GM21447 (cell line): ENCODE measurements around the gene FBXO15.
A peak's percentile ranks its signal among the peaks of the same experiment; 100 is the strongest.

ENCODE experiments used
- ATAC-seq: cut with Tn5 transposase; IDR thresholded peaks from one replicate; pipeline ENCODE4 v1.9.1; 2021; ENCODE audit not compliant: unreplicated experiment

FBXO15 gene, protein sequence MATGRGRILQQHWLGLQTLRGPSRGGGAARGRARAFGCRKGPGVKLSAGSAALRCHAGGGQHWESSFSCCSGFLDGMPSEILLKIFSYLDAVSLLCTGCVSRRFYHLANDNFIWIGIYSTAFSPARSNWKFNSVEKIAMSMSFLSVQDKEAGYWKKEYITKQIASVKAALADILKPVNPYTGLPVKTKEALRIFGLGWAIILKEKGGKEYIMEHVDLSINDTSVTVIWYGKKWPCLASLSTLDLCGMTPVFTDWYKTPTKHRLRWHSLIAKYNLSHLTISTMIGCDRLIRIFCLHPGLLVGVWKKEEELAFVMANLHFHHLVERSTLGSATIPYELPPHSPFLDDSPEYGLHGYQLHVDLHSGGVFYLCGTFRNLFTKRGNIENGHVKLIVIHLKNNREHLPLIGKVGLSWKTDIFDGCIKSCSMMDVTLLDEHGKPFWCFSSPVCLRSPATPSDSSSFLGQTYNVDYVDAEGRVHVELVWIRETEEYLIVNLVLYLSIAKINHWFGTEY

DNA sequence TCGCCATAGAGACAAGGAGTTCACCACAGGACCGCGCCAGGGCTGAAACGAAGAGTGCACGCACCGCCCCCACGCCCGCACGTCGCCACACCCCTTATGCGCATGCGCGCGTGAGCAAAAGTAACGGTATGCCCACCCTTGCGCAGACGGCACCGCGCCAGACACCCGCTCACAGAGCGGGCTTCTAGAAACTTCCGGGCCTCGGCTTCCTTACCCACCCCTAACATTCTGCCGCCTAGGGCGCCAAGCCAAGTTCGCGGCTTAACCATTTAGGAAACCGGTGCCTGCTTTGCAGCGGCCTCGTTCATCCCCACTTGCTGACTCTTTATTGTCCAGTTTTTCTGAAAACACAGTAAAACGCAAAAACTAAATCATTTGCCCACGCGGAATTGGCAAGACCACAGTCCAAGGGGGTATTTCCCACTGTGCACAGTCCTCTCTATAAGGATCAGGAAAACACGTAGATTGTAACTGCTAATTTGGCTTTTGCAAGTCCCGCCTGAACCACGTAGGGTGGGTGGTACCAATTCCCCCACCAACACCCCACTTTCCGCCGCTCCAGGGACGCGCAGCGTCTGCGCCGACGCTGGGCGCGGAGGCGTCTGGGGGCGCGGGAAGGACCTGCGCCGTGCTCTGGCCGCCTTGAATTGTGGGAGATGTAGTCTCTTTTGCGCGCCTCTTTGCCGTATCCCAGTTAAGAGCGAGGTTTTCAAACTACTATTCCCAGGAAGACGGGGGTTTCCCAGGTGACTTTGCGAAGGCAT is at the start of gene FBXO15, which contains the start of gene TIMM21:
Gene FBXO15, minus strand, starts transcription at position 56 of the 764 bp plus-strand sequence. Its CDS starts 49 bp downstream, at position 7.
Gene TIMM21, plus strand, starts transcription at position 745 of the 764 bp plus-strand sequence. CDS start 286 bp downstream, outside the sequence.
- peak; percentile 92 for ATAC-seq

DNA sequence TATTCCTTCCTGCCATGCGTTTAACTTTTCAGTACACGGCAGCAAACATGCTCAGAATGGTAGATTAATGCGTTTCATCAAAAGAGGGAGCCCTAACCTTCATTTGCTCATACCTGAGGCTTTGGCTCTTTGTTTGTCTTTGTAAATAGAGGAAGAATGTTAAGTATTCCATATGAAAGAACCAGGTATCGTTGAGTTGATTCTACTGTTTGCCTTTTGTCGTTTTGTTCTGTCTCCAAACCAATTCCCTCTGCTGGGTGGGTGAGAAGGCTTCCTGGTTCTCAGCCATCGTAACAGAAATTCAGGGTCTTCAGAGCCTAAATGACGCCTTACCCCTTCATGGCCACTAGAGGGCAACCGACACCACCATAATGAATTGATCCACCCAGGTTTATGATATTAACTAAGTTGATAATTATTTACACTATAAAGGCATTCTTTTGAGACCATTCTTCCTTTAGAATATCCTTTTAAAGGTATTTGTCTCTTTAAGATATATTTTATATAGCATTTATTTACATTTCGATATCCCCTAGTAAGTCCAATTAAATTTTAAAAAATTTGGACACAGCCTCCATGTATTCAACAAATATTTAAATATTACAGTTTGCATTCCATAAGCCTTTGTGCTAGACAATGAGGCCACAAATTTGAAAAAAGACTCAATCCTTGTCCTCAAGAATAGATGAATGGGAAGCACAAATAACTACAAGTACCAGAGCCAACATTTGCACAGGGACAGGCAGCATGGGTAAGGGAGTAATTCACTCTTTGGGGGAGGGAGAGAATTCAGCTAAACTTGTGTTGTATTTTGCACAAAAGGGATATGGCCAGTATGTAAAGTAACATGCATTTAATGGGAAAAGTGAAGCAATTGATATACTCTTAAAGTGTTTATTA is 48.8 kb upstream of the FBXO15 start:
- ATAC-seq = peak; percentile 88

DNA sequence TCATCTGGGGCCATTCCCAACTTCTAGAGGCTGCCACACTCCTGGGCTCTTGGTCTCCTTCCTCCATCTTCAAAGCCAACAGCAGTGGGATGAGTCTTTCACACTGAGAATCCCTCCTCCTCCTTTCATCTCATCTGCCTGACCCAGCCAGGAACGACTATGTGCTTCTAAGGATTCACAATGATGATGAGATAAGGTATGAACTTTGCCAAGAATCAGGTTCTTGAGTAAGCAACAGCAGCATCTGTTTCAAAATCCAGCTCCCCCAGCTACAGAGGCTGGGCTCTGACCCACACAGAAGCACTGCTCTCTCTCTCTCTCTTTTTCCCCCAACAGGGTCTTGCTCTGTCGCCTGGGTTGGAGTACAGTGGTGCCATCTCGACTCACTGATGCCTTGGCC is 47.1 kb upstream of the FBXO15 start:
- ATAC-seq = no peak

DNA sequence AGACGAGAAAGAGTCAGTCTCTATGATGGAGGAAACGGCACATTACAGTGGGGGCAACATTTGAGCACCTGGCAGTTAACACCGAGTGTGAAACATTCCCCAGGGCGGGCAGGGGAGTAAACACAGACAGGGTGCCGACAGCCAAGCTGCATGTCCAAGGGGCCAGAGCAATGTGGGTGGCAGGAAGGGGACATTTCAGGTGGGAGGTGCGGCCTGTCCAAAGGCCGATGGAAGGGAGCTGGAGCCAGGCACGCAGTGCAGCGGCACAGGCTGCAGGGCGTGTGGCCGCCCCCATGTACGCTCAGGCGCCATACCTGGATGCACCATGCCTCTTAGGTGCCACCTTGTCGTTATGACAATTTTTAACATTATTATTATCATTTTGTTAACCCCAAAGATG is 43.9 kb upstream of the FBXO15 start:
- ATAC-seq = no peak

DNA sequence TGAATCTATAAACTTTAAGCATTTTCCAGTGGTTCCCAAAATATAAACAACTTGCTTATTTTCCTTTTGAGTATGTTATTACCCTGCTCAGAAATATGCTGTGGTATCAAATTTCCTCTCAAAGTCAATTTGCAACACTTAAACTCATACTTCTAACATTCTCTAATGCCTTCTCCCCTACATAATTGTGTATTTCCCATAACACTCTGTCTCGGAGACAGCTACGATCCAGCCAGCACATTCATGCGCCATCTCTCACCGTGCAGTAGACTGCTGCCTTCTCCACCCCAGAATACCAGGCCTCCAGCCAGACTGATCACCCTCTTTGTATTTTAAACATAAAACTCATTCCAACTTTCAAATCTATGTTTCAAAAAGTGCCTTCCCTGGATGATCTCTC is 42.5 kb upstream of the FBXO15 start:
- no peak for ATAC-seq

DNA sequence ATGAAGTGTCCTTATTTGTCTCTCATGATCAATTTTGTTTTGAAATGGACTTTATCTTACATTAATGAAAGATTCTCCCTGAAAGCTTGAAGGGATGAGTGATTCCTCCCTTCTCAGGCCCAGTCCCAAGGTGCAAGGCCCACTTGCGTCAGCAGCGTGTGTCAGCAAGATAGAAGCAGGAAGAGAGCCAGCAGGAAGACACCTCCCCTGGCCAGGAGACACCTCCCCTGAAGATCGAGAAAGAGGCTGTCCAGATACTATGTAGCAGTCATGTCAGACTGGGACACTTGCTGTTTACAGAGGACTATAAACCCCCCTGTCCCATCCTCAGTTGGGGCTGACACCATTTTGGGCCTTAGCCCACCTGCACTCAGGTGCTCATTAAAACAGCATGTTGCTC is 39.0 kb upstream of the FBXO15 start:
- no peak for ATAC-seq

DNA sequence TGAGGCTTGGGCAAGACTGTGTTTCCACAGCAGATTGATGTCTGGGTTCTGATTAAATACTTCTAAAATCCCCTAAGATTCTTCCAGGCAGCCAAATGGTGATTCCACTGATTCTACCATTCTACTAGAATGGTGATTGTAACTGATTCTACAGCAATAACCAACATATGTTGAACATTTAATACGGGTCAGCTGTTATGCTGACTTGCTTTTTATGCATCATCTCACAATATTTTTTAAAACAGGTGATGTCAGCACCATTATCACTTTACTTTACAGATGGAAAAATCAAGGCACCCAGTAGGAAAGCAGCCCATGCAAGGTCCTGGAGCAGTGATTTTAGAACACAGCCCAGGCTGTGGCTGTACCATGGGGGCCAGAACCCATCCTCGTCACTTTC is 38.2 kb upstream of the FBXO15 start:
- no peak for ATAC-seq

DNA sequence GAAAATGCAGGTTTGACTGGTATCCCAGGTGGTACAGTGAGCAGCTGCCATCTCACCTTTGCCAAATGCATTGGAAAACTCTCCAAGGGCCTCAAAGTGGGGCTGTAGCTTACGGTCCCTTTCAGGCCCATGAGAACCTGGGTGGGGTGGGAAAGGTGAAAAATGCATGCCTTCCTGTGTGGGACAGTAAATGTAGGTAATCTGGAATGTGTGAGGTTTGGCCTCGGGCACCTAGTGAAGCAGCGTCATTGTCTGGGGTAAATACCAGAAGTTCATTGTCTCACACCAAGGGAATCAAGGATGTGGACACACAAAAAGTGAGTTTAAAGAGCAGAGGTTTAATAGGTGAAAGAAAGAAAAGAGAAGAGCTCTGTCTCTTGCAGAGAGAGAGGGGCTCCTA is 37.2 kb upstream of the FBXO15 start:
- no peak for ATAC-seq

DNA sequence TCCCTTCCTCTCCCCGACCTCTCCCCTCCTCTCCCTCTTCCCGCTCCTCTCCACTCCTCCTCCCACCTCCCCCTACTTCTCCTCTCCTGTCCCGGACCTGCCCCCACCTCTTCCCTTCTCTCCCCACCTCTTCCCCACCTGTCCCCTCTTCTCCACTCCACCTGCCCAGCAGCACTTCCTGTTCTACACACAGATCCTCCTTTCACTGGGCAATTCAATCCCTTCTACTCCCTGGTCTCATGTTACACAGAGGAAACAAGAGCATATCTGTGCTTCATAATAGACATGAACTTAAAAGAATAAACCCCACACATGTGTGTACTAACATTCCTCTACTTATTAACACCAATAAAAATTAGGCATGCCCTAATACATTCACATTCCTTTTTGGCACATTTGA is 35.5 kb upstream of the FBXO15 start:
- ATAC-seq = no peak

DNA sequence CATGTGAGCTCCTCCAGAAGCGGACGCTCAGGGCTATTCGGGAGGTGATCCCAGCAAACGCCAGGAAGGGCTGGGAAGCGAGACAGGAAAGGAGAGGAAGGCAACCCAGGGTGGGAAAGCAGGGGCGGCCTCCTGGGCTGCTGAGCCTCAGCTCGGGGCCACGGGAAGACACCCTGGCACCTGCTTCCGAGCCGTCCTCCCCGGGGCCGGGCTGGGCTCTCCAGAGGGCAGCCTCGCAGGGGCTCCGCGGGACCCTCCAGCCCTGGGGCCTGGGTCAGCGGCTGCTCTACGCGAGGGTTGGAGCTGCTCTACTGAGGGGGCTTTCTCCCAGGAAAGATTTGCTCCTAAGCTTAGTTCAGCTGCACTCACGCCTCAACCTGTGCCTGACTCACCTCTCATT is 34.7 kb upstream of the FBXO15 start:
- ATAC-seq = no peak

DNA sequence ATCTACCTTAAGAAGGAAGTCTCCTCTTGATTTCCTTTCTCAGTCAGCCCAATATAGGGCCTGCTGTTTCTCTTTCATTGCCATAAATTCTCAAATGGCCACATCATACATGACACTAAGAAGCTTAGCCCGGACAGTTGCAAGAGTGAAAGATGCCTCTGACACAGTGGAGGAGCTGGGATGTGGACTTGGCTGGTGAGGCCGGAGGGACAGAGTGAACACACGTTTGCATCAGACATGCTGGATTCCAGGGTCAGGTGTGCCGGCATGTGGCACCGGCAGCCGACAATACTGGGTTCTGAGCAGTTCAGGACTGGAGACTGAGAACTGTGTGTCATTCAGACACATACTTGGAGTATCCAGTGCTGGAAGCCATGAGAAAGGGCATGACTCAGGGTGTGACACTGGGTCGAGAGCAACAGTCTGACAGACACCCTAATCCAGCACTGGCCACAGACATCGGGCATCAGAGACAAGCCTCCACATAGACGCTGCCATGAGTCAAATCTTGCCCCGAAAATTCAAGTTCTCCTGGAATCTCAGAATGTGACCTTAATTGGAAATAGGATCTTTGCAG is 32.1 kb upstream of the FBXO15 start:
- ATAC-seq = no peak

DNA sequence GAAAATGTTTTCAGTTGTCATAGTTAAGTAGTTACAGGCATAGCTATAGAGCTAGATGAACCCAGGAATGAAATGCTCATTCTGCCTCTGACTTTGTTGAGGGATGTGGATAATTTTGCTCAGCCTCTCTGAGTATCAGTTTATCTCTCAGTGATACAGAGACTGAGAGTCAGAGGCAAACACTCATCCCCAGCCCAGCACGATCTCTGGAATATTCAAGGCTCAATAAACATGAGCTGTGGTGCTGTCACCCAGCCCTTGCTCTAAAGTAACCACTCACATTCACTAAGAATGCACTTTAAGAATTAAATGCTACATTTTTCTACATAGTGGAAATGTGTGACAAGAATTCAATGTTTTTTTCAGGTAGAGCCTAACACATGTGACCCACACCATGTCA is 31.2 kb upstream of the FBXO15 start:
- no peak for ATAC-seq

DNA sequence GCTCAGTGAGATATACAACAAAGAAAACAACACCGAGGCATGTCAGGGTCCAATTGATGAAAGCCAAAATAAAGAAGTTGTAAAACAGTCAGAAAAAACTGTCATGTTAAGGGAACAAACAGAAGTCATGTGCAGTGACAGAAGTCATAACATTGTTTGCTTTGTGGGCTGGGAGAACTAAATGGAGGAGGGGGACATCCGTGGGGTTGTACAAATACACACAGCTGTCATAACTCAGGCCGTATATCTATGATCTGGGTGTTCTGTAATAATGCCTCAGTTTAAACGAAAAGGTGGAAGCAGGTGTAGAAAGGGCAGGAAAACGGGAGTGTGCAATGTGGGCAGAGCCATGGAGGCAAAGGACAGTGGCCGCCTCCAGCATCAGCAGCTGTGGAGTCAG is 28.0 kb upstream of the FBXO15 start:
- ATAC-seq = no peak

DNA sequence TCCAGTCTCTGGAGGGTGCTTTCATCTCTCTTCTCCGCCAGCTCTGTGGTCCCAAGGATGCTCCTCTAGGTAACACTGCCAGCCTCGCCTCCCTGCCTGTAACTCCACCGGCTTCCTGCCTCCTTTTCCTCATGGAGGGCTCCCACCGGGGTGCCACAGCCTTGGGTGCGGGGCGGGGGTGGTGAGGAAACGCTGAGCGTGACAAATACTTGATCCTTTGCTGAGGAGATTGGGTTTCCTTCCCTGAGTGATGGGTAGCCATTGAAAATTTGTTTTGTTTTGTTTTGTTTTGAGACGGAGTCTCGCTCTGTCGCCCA is 25.8 kb upstream of the FBXO15 start:
- ATAC-seq = no peak

DNA sequence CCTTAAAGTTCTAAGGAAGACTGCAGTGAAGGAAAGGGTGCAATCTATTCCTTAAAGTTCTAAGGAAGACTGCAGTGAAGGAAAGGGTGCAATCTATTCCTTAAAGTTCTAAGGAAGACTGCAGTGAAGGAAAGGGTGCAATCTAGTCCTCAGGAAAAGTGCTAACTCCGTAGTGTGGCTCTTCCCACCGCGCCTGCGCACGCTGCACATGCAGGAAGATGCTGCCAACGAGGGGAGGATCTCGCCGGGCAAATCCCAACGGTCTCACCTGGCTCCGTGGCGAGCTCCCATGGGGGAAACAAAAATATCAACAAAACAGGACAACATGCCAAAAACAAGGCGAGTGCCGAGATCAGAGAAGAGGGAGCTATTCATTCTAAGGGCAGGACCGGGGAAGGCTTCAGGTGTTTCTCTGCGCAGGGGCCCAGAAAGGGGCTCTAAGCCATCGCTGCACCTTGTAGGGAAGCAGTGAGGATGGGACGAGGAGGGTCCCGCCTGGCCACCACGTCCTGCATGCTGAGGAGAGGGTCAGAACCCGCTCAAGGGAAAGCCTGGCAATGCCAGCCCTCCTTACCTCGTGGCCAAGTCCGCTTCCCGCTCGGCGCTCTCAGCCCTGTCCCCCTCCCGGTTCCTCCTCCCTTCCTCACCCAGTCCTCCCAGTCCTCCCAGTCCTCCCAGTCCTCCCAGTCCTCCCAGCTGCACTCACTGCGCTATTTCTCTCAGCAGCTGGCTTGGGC is 25.2 kb upstream of the FBXO15 start:
- ATAC-seq = no peak

DNA sequence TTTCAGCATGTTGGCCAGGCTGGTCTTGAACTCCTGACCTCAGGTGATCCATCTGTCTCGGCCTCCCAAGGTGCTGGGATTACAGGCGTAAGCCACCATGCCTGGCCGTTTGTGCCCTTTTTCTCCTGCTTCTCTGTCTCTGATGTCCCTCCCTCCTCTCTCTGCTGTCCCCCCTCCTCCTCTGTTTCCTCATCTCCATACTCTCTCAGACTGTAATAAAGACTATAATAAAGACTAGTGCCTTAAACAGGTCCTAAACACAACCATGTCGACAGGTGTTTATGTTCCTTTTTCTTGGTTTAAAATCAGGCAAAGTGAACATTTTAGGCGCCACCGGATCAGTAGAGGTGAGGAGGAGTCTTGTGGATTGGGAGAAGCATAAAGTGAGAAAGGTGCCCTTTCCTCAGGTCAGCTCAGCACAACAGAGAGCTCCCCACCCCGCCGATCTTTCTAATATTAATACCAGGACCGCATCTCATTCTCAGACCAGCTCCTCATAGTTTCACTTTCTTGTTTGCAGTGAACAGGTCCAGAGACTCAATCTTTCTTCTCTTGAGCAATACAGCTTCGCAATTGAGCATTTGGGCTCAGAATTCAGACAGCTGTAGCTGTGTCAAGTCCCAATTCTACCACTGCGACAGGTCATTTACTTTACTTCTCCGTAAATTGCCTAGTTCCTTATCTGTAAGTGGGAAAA is 24.4 kb upstream of the FBXO15 start:
- peak; percentile 95 for ATAC-seq

DNA sequence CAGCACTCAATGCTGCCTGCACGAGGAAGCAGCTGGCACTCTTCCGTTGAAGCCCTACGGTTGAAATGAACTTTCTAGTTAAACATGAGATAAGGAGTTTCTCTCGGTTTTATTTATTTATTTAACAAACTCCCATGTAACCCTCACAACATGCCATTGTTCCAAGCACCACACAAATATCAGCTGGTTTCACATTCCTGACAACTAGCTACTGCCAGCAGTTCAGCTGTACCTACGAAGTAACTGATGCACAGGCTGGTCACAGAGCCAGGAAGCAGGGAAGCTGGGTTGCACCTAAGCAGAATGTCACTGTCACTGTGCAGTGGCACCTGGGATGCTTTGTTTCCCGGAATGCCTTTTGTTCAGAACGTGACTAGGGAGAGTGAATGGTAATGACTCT is 18.8 kb upstream of the FBXO15 start:
- ATAC-seq = no peak

DNA sequence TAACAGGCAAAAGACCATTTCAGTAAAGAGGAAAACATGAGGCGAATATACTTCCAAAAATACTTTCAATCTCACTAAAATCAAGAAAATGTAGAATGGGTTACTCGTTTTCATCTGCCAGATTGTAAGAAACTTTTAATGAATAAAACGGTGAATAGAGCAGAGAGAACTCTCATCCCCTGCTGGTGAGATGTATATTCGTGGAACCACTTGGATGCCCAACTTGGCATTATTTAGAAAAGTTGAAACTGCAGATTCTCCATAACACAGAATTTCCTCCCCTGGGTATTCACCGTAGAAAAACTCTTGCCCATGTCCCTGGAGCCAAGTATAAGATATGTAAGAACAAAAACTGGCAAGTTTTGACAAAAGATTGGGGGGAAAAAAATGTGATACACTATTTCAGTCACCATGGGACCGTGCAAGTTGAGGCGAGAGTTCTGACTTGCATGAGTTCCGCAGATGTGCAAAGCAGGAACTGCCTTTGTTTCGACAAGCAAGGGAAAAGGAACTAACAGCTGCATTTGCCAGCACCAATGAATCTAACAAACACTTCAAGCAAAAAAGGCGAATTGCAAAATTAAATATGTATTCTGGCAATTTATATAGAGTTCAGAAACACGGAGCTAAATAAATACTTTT is 15.5 kb upstream of the FBXO15 start:
- peak; percentile 80 for ATAC-seq

DNA sequence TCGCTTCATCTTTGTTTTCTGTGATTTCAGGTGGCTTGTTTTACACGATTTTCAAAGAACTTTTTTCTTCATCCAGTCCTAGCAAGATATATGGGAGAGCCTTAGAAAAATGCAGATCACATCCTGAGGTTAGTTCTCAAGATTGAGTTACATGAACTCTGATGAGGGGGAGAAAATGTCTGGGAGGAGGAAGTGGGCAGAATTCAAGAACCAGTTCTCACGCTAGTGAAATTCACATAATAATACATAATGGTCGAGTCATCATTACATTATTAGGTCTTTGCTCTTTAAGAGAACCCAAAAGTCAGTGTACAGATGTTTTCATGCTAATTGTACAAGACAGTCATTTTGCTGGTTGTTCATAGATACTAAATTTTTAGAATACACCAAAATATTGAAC is 7.6 kb upstream of the FBXO15 start:
- ATAC-seq = no peak
